SU-DHL-6 (cell line): ENCODE measurements around the gene RNF157.

Source experiments
- H2AFZ ChIP-seq: fragments of 200-600 bp; sonication (generic); 2 replicates; pipeline ENCODE4 v1.6.1; 2014; ENCODE audit warnings: low read depth, mild to moderate bottlenecking, moderate library complexity, mixed read lengths, antibody characterized with exemption, low read length; ENCODE audit not compliant: severe bottlenecking
- H3F3A ChIP-seq: fragments of 200-600 bp; shearing (Covaris generic); 2 replicates; pipeline ENCODE4 v1.6.0; 2016; ENCODE audit warnings: antibody characterized with exemption, mild to moderate bottlenecking; ENCODE audit not compliant: insufficient read depth
- H3K27ac ChIP-seq: fragments of 200-600 bp; sonication (generic); 2 replicates; pipeline ENCODE4 v1.5.1; 2016; ENCODE audit warnings: low read depth, mild to moderate bottlenecking, low read length, moderate library complexity, mixed read lengths
- H3K27me3 ChIP-seq: fragments of 200-600 bp; sonication (generic), shearing (Covaris generic); 2 replicates; pipeline ENCODE4 v1.6.0; 2014; ENCODE audit warnings: mild to moderate bottlenecking, low read length
- H3K36me3 ChIP-seq: fragments of 200-600 bp; sonication (generic); 2 replicates; pipeline ENCODE4 v1.6.1; 2014; ENCODE audit warnings: mild to moderate bottlenecking, low read length, mixed read lengths
- H3K4me2 ChIP-seq: fragments of 300-600, 200-600 bp; shearing (Covaris generic), sonication (generic); 2 replicates; pipeline ENCODE4 v1.6.0; 2014; ENCODE audit warnings: low read length, low read depth, mild to moderate bottlenecking; ENCODE audit not compliant: poor library complexity, severe bottlenecking
- H3K4me3 ChIP-seq: fragments of 200-600 bp; sonication (generic); 2 replicates; pipeline ENCODE4 v1.5.1; 2014; ENCODE audit warnings: antibody characterized with exemption, low read length, mild to moderate bottlenecking, mixed read lengths; ENCODE audit not compliant: insufficient read depth, poor library complexity, severe bottlenecking
- H3K79me2 ChIP-seq: fragments of 200-600 bp; sonication (generic); 2 replicates; pipeline ENCODE4 v1.6.1; 2014; ENCODE audit warnings: mild to moderate bottlenecking, low read length, moderate library complexity; ENCODE audit not compliant: insufficient read depth
- H3K9ac ChIP-seq: fragments of 200-600 bp; sonication (generic); 2 replicates; pipeline ENCODE4 v1.7.0; 2014; ENCODE audit warnings: mild to moderate bottlenecking, low read length
- H3K9me2 ChIP-seq: fragments of 200-600 bp; sonication (generic); replicated peaks from 2 replicates; pipeline ENCODE4 v1.6.1; 2014; ENCODE audit warnings: low read length; ENCODE audit not compliant: insufficient read depth
- H3K9me3 ChIP-seq: fragments of 200-600 bp; sonication (generic); 2 replicates; pipeline ENCODE4 v1.6.1; 2014; ENCODE audit warnings: low read length, mixed read lengths; ENCODE audit not compliant: insufficient read depth
- H4K20me1 ChIP-seq: fragments of 200-600 bp; sonication (generic); 2 replicates; pipeline ENCODE4 v1.6.1; 2014; ENCODE audit warnings: low read depth, mild to moderate bottlenecking, antibody characterized with exemption, low read length, moderate library complexity, mixed read lengths
- EZH2phosphoT487 ChIP-seq: fragments of 200-600 bp; sonication (generic), shearing (Covaris generic); conservative IDR thresholded peaks from 2 replicates; pipeline ENCODE4 v1.6.1; 2018; ENCODE audit warnings: mild to moderate bottlenecking, antibody characterized with exemption, low read length, moderate library complexity, mixed read lengths
- TF ChIP-seq, protein P1 (sequence below): fragments of 200-600 bp; sonication (generic); IDR thresholded peaks from one replicate; pipeline ENCODE4 v1.5.1; 2017; ENCODE audit warnings: antibody characterized with exemption, mild to moderate bottlenecking, low read length, moderate library complexity; ENCODE audit not compliant: insufficient read depth, poor library complexity, severe bottlenecking

RNF157 gene

GRCh38 chr17:76264755-76265623 lies 24.7 kb upstream of the RNF157 start, which contains the start of gene UBALD2:
TSS of gene UBALD2 (plus strand) at chr17:76265348. CDS start at chr17:76265506, 158 bp downstream.
- Histone ChIP-seq H3K27me3 (no peaks in the 10 kb centered on the region), H3K9me3 (no peaks in the 10 kb centered on the region), H3K27ac (peak within 1 kb of the TSS; percentile 98), H3K9me2 (no peaks in the 10 kb centered on the region), H3K36me3 (no peaks in the 10 kb centered on the region), H3K9ac (peak within 1 kb of the TSS; percentile 79), H3F3A (peaks cover 77% of the 10 kb centered on the region), H2AFZ (no peak within 1 kb of the TSS), H4K20me1 (no peaks in the 10 kb centered on the region), H3K4me3 (peak within 1 kb of the TSS; percentile 81), H3K79me2 (peaks cover 25% of the 10 kb centered on the region), H3K4me2 (peak within 1 kb of the TSS; percentile 96)
- TF ChIP-seq, protein P1, sequence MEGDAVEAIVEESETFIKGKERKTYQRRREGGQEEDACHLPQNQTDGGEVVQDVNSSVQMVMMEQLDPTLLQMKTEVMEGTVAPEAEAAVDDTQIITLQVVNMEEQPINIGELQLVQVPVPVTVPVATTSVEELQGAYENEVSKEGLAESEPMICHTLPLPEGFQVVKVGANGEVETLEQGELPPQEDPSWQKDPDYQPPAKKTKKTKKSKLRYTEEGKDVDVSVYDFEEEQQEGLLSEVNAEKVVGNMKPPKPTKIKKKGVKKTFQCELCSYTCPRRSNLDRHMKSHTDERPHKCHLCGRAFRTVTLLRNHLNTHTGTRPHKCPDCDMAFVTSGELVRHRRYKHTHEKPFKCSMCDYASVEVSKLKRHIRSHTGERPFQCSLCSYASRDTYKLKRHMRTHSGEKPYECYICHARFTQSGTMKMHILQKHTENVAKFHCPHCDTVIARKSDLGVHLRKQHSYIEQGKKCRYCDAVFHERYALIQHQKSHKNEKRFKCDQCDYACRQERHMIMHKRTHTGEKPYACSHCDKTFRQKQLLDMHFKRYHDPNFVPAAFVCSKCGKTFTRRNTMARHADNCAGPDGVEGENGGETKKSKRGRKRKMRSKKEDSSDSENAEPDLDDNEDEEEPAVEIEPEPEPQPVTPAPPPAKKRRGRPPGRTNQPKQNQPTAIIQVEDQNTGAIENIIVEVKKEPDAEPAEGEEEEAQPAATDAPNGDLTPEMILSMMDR = no peak
- TF ChIP-seq EZH2phosphoT487 = no peak

GRCh38 chr17:76264425-76264754 lies 24.1 kb upstream of the RNF157 start:
- peak overlapping the region; percentile 92 for H3K27ac ChIP-seq
- H3K9ac ChIP-seq = peak overlapping the region; percentile 49
- H3K36me3 ChIP-seq = no peaks in the 10 kb centered on the region
- H3K79me2 ChIP-seq = peaks cover 25% of the 10 kb centered on the region
- H3K4me2 ChIP-seq = peak overlapping the region; percentile 75
- H2AFZ ChIP-seq = no peak overlapping the region
- peaks cover 77% of the 10 kb centered on the region for H3F3A ChIP-seq
- TF ChIP-seq, protein P1 = no peak
- TF ChIP-seq EZH2phosphoT487 = no peak
- H3K9me2 ChIP-seq = no peaks in the 10 kb centered on the region
- no peaks in the 10 kb centered on the region for H3K27me3 ChIP-seq
- no peaks in the 10 kb centered on the region for H4K20me1 ChIP-seq
- H3K4me3 ChIP-seq = peak overlapping the region; percentile 40
- H3K9me3 ChIP-seq = no peaks in the 10 kb centered on the region

- Histone ChIP-seq H4K20me1 (no peaks in the 10 kb centered on the region), H3K9me2 (no peaks in the 10 kb centered on the region), H3K27me3 (no peaks in the 10 kb centered on the region), H3K9ac (peak overlapping the region; percentile 49), H3K27ac (peak overlapping the region; percentile 92), H3K79me2 (peaks cover 25% of the 10 kb centered on the region), H2AFZ (no peak overlapping the region), H3K4me3 (peak overlapping the region; percentile 40), H3K9me3 (no peaks in the 10 kb centered on the region), H3K4me2 (peak overlapping the region; percentile 75), H3K36me3 (no peaks in the 10 kb centered on the region), H3F3A (peaks cover 75% of the 10 kb centered on the region)
- no peak for TF ChIP-seq EZH2phosphoT487
- TF ChIP-seq, protein P1 = no peak
These were observed 23.6 kb upstream of the RNF157 start for GRCh38 chr17:76263896-76264295.
